DMS79 (cell line): ENCODE measurements around the gene IQCH.
A peak's percentile ranks its signal among the peaks of the same experiment; 100 is the strongest.

ENCODE experiments used
- DNase-seq: peaks from one replicate; lab custom pipeline; 2025; lab: John Stamatoyannopoulos, UW

IQCH gene

DNA sequence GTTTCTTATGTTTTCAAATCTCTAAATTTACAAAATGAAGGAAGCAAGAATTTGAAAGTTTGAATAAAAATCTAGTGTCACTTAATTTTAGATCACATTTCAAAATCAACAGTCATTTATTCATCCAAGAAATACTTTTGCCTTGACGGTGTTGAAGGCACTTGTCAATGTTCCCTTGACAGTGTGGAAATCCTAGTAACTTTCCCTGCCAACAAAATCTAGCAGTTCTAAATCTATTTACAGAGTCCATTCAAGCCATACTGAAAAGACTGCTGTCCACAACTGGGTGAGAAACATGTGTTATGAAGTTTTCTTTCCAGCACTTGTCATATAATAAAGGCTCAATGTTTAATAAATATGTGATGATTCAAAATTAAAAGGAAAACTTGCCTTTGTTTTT is 279.3 kb downstream of the IQCH start:
- no peak for DNase-seq

DNA sequence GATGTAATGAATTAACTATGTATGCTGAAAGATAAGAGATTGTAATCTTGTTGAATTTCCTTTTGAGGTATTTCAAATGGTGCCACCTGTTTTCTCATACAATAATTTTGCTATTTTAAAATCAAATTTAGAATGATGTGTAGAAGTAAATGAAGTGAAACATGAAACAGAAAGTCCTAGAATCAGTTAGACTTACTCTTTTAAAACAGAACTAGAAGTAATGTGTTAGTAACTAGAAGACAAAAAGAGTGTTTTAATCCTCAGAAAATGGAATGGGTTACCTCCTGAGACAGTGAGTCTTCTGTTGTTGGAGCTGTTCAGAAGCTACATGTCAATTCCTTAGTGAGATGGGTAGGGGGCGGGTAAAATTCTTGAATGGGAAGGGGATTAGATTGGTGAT is 279.8 kb downstream of the IQCH start:
- no peak for DNase-seq

DNA sequence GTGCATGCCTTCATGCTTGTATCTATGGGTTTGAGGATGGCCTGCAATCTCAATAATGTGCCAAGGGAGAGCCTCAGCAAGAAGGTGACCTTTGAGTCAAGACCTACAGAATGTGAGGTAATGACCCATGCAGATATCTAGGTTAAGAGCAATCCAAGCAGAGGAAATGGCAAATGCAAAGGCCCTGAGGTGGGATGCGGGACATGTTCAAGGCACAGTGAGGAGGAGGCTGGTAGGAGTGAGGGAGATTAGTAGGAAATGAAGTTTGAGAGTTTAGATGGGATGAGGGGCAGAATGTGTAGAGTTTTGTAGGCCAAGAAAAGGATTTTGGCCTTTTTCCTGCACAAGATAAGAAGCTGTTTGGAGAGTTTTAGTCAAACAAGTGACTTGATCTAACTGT is 283.2 kb downstream of the IQCH start:
- DNase-seq: no peak

GRCh38 chr15:67542420-67543347 is 288.1 kb downstream of the IQCH start, which contains the start of gene MAP2K5:
Gene MAP2K5 (plus strand): TSS chr15:67542703. CDS start chr15:67543336, 633 bp downstream.
- DNase-seq: peak; percentile 19

DNA sequence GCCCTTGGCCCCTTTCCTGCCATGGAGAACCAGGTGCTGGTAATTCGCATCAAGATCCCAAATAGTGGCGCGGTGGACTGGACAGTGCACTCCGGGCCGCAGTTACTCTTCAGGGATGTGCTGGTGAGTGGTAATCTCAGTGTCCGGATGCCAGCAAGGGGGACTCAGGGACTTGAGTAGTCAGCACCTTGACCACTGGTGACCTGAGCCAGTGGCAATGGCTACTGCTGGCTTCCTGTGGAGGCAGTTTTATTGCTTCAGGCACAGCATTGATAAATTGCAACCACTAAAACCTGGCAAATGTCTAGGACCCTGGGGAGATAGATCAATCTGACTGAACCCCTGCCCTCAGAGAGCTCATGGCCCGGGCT is 288.7 kb downstream of the IQCH start:
- DNase-seq: no peak

DNA sequence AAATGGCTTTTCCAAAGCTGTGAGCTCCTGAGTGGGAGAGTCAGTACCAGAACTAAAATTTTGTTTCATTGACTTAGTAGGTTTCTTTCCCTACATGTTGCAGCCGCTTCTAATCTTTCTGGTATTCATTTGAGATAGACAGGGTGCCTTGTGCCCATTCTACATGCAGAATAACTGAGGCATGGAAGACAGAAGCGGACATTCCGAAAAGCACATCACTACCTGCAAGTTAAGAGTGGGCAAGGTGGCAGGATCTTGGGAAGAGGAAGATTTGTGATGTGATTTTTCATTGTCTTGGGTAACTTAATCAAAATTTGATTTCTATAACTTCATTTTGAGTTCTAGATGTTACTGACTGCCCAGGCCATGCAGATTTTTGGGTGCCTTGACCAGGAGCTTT is 289.9 kb downstream of the IQCH start:
- DNase-seq: no peak

GRCh38 chr15:67545864-67546263 is 291.3 kb downstream of the IQCH start:
- no peak for DNase-seq

- no peak for DNase-seq
Observed at GRCh38 chr15:67547064-67547463, 292.5 kb downstream of the IQCH start.

DNA sequence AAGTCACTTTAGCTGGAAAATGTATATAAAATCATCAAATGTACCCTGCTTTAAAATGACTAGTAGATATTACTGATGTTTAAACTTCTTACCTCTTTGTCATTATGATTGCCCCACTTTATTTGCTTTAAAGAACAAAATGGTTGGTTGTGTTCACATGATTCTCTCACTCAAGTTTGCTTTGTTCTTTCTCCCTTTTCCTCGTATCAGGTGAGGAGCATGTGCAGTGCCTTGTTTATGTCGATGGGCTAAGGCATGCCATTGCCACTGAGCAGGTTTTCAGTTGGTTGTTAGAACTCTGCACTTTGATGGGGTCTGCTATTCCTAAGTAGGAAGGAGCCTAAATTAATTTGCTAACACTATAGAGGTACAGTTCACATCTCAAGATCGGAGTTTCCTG is 293.2 kb downstream of the IQCH start:
- no peak for DNase-seq

DNA sequence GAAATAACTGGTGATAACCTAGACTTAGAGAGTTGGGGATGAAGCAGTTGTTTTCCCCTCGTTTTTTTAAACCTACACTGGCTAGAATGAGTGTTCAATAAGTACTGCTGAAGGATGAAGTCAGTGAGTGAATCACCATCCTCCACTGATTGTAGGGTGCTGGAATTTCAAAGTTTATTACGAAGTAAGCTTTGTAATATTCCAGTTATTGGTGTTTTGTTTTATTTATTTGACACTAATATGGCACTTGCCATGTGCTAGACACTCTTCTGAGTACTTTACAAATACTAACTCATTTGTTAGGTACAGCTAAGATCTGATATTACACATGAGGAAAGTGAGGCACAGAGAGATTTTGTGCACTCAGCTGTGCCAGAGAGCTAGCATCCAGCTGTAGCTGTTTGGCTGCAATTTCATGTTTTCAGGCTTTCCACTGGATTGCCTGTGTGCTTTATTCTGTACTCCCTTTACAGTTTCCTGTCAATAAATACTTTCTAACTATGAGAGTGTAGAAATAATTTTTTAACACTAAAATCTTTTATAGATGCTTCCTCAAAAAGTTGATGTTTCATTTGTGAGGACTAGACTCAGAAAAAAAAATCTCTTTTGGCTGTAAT is 293.8 kb downstream of the IQCH start:
- DNase-seq: no peak

DNA sequence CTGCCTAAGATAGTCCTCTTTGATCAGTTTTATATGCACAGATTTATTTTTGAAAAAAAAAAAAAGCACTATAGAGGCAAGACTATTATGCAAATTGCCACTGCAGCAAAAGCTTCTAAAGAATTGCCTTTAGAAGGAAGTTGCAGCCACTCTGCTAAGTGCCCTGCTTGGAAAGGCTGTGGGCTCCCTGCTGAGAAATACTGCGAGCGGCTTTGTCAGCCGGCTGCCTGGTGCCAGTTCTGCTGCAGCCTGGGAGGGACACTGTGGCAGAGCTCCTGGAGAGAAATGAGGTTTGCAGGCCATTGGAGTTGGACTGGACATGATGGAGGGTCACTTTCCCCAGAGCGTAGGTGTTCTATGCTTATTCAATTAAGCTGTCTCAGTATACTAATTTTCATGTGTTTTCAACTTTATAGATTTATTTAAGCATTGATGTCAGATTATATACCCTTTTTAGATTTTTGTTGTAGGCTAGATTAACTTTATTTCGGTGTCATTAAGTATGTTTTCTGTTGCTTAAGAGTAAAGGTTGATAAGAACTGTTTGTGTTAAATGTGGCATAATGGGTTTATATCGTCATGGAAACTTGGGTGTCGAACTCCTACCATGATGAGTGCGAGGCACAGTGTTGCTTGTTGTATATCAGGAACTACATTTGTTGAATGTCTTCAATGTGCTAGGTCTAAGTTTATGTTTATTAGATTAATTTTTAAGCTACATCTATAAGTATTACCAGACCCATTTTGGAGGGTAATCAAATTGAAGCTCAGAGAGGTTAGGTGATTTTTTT is 294.5 kb downstream of the IQCH start:
- peak; percentile 35 for DNase-seq

DNA sequence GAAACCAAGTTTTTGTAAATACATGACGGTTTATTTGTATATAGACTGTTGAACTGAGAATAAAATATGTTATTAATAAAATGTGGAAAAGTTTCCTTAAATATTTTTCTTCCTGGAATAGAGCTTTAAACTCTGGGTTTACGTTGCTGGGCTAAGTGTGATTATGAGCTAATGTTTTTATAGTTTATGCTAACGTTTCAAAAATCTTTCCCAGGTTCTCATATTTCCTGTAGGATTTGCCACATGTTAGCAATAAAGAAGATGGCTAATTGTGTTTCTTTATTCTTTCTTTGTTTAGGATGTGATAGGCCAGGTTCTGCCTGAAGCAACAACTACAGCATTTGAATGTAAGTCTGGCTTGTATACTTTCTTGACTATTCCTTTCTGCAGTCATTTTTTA is 295.1 kb downstream of the IQCH start:
- no peak for DNase-seq

DNA sequence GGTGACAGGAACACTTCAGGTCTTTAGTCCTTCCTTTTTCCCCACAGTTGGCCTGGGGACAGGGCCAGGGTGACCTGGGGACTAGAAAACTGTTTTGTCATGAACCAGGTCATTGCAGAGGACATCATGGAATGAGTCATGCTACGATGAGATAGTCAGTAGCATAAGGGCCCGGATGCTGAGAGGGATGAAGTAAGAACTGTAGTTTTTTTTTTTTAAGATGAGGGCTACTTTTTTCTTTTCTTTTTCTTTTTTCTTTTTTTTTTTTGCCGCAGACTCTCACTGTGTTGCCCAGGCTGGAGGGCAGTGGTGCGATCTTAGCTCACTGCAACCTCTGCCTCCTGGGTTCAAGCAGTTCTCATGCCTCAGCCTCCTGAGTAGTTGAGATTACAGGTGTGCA is 295.9 kb downstream of the IQCH start:
- no peak for DNase-seq

GRCh38 chr15:67551207-67551743 is 296.7 kb downstream of the IQCH start:
- DNase-seq: no peak
